Endothelial cell of umbilical vein (primary cell): ENCODE data around the gene KCNMB2. TPM values are rescaled to one million over a fixed set of nuclear protein-coding genes. Genes with fewer than 3 reads are reported as not detected.

Experiments used
- BruUV-seq: library from RNA; stranded (reverse); fragments of 400-500 nt; replicated peaks from 2 replicates; lab custom pipeline; 2021; lab: Mats Ljungman, UMichigan
- CTCF ChIA-PET: fragments of 300-600, 350-600 bp; sonication (Branson Sonifier 250); formaldehyde crosslinking; loops from one replicate; lab custom pipeline; 2021; ENCODE audit warnings: antibody characterized with exemption, inconsistent platforms; lab: Charles Lee
- POLR2A ChIA-PET: fragments of 300-600, 350-600 bp; sonication (Branson Sonifier 250); formaldehyde crosslinking; loops from one replicate; lab custom pipeline; 2021; ENCODE audit warnings: antibody characterized with exemption, inconsistent platforms; lab: Charles Lee
- DNase-seq: peaks from one replicate; pipeline ENCODE4 v3.0.0-alpha.2; 2011; ENCODE audit warnings: low read depth, low spot score
- FAIRE-seq: peaks from 2 replicates; lab custom pipeline; 2011; peaks lifted over from hg19 to GRCh38; lab: Jason Lieb, UNC
- H2AFZ ChIP-seq: 2 replicates; pipeline ENCODE4 v1.6.0; 2012; ENCODE audit warnings: low read depth, low read length, control low read depth, inconsistent platforms
- H3K27ac ChIP-seq: 2 replicates; pipeline ENCODE4 v1.5.1; 2011; ENCODE audit warnings: low read depth, mild to moderate bottlenecking, control low read depth, low read length, moderate library complexity; ENCODE audit not compliant: insufficient read depth
- H3K27me3 ChIP-seq, 2 experiments: 2 replicates each; pipeline versions ENCODE4 v1.6.0 to v1.6.1; 2011; ENCODE audit warnings: low read length in 2 of 2, mixed read lengths in 1 of 2; ENCODE audit not compliant: control insufficient read depth in 2 of 2, insufficient read depth in 2 of 2
- H3K36me3 ChIP-seq, 2 experiments: 2 replicates in 1 of 2; 3 replicates in 1 of 2; pipeline ENCODE4 v1.5.1; 2011; ENCODE audit warnings: low read length in 2 of 2, mild to moderate bottlenecking in 1 of 2, moderate library complexity in 1 of 2; ENCODE audit not compliant: control insufficient read depth in 2 of 2, insufficient read depth in 2 of 2; ENCODE audit errors: extremely low read depth in 1 of 2
- H3K4me1 ChIP-seq: 3 replicates; pipeline ENCODE4 v1.5.1; 2011; ENCODE audit warnings: mild to moderate bottlenecking, low read length; ENCODE audit not compliant: control insufficient read depth, insufficient read depth; ENCODE audit errors: extremely low read depth
- H3K4me2 ChIP-seq: 2 replicates; pipeline ENCODE4 v1.6.1; 2011; ENCODE audit warnings: low read length, control low read depth, mixed read lengths; ENCODE audit not compliant: insufficient read depth
- H3K4me3 ChIP-seq, 3 experiments: fragments of 200-600 bp in 1 of 3; sonication (generic), shearing (Covaris generic) in 1 of 3; replicated peaks in 1 of 3; 2 replicates each; pipeline ENCODE4 v1.5.1; 2011 to 2016; ENCODE audit warnings: control low read depth in 3 of 3, low read length in 3 of 3, mild to moderate bottlenecking in 2 of 3, inconsistent platforms in 1 of 3, low read depth in 1 of 3, moderate library complexity in 1 of 3; ENCODE audit not compliant: insufficient read depth in 1 of 3
- H3K79me2 ChIP-seq: 2 replicates; pipeline ENCODE4 v1.6.0; 2012; ENCODE audit warnings: low read length, inconsistent platforms; ENCODE audit not compliant: control insufficient read depth, insufficient read depth
- H3K9ac ChIP-seq: replicated peaks from 2 replicates; pipeline ENCODE3; 2011; ENCODE audit warnings: low read length, control low read depth; ENCODE audit not compliant: insufficient read depth; ENCODE audit errors: extremely low read depth
- H3K9me1 ChIP-seq: replicated peaks from 3 replicates; pipeline ENCODE4 v1.6.0; 2011; ENCODE audit warnings: mild to moderate bottlenecking, low read length; ENCODE audit not compliant: control insufficient read depth, insufficient read depth; ENCODE audit errors: extremely low read depth
- H3K9me3 ChIP-seq: replicated peaks from 2 replicates; pipeline ENCODE4 v1.5.1; 2012; ENCODE audit warnings: low read length, inconsistent platforms; ENCODE audit not compliant: control insufficient read depth, insufficient read depth
- H4K20me1 ChIP-seq: replicated peaks from 2 replicates; pipeline ENCODE3; 2011; ENCODE audit warnings: mild to moderate bottlenecking, low read length; ENCODE audit not compliant: control insufficient read depth, insufficient read depth; ENCODE audit errors: extremely low read depth
- CTCF ChIP-seq, 2 donors: IDR thresholded peaks; 1 replicate in 1 of 2; 2 replicates in 1 of 2; pipeline ENCODE4 v1.5.1; 2011; ENCODE audit warnings: low read length in 2 of 2, mild to moderate bottlenecking in 2 of 2, moderate library complexity in 2 of 2, control low read depth in 1 of 2, inconsistent platforms in 1 of 2, low read depth in 1 of 2; ENCODE audit not compliant: insufficient read depth in 1 of 2; ENCODE audit errors: extremely low read depth in 1 of 2
- EZH2 ChIP-seq: IDR thresholded peaks from 2 replicates; pipeline ENCODE4 v1.6.1; 2012; ENCODE audit warnings: borderline replicate concordance, low read depth, mild to moderate bottlenecking, moderate library complexity, low read length, inconsistent platforms; ENCODE audit not compliant: severe bottlenecking
- FOS ChIP-seq: IDR thresholded peaks from 2 replicates; pipeline ENCODE4 v1.6.1; 2011; ENCODE audit warnings: mild to moderate bottlenecking, low read length, moderate library complexity, borderline replicate concordance; ENCODE audit not compliant: insufficient read depth
- GATA2 ChIP-seq: IDR thresholded peaks from 2 replicates; pipeline ENCODE4 v1.7.0; 2011; ENCODE audit warnings: low read depth, mild to moderate bottlenecking, moderate library complexity, mixed read lengths, low read length; ENCODE audit not compliant: insufficient read length, insufficient read depth
- JUN ChIP-seq: IDR thresholded peaks from 2 replicates; pipeline ENCODE4 v1.6.1; 2011; ENCODE audit warnings: borderline replicate concordance, low read depth; ENCODE audit not compliant: insufficient read length, insufficient read depth
- MAX ChIP-seq: IDR thresholded peaks from 2 replicates; pipeline ENCODE4 v1.6.1; 2011; ENCODE audit not compliant: insufficient read depth, insufficient read length
- MYC ChIP-seq: IDR thresholded peaks from one replicate; pipeline ENCODE4 v1.6.1; 2011; ENCODE audit warnings: mild to moderate bottlenecking, low read depth, low read length
- POLR2A ChIP-seq: IDR thresholded peaks from 2 replicates; pipeline ENCODE4 v1.6.1; 2012; ENCODE audit warnings: low read depth, mild to moderate bottlenecking, control low read depth, low read length
- POLR2AphosphoS5 ChIP-seq: IDR thresholded peaks from 2 replicates; pipeline ENCODE4 v1.6.1; 2012; ENCODE audit warnings: low read depth, mild to moderate bottlenecking, control low read depth, low read length, moderate library complexity; ENCODE audit not compliant: insufficient read depth
- dilution Hi-C: fragments of 300-500 bp; cut with MboI; formaldehyde crosslinking; loops from one replicate; pipeline ENCODE4 v1.15.0; 2019; ENCODE audit warnings: low sequenced_read_pairs; ENCODE audit not compliant: extremely low pct_ligation_motif_present
- intact Hi-C: fragments of 100-400 bp; cut with micrococcal nuclease; formaldehyde crosslinking; loops from one replicate; pipeline ENCODE4 v1.10.0; 2022
- polyA plus RNA-seq, 4 experiments: library from polyadenylated mRNA; depleted of rRNA in 3 of 4; stranded (reverse) in 3 of 4; unstranded in 1 of 4; fragments of >200 nt; gene quantifications; 2 replicates each; pipeline versions ENCODE4 v1.2.1 to v1.2.3, GENCODE V29; 2011 to 2012; ENCODE audit warnings: missing spikeins in 1 of 4
- total RNA-seq: library from RNA; stranded (reverse); gene quantifications from 2 replicates; pipeline ENCODE4 v1.2.3, GENCODE V29; 2021

Gene KCNMB2
- total and polyA plus RNA-seq, 2 donors (not counting 3 experiments of a cell fraction or from before 2014, with no cell fraction given), result not detected

- no TSS peak for BruUV-seq
- dilution Hi-C loops, result no loop called here
Observed at GRCh38 chr3:178794711-178795110, 258.5 kb downstream of the KCNMB2 start.

GRCh38 chr3:178795349-178795748 is 259.1 kb downstream of the KCNMB2 start:
- DNase-seq (no peak), FAIRE-seq (no peak)
- no peaks in the 10 kb centered on the region for H4K20me1 ChIP-seq
- H3K9ac ChIP-seq, result no peak overlapping the region
- H3K27ac ChIP-seq, result no peak overlapping the region
- no peaks in the 10 kb centered on the region for H3K79me2 ChIP-seq
- CTCF ChIA-PET, result no interaction called here
- no peaks in the 10 kb centered on the region for H3K4me1 ChIP-seq
- no TSS peak for BruUV-seq
- no peak overlapping the region for H3K4me3 ChIP-seq
- no peak overlapping the region for H3K4me2 ChIP-seq
- dilution Hi-C loops (no loop called here), intact Hi-C loops (no loop called here)
- POLR2A ChIA-PET, result no interaction called here
- no peak overlapping the region for H2AFZ ChIP-seq
- no peaks in the 10 kb centered on the region for H3K27me3 ChIP-seq
- no peaks in the 10 kb centered on the region for H3K9me3 ChIP-seq
- no peak for TF ChIP-seq POLR2A
- TF ChIP-seq POLR2AphosphoS5, result no peak
- no peak for TF ChIP-seq JUN
- no peak for TF ChIP-seq MAX
- no peak for TF ChIP-seq CTCF (IDR thresholded peaks at IDR 0.05; ENCODE audit: extremely low read depth in 1 of 2, insufficient read depth in 1 of 2, low read depth in 1 of 2, low read length in 2 of 2)
- TF ChIP-seq GATA2, result no peak
- no peak for TF ChIP-seq EZH2
- no peak for TF ChIP-seq FOS
- TF ChIP-seq MYC, result no peak
- no peaks in the 10 kb centered on the region for H3K36me3 ChIP-seq
- H3K9me1 ChIP-seq, result no peaks in the 10 kb centered on the region

More at GRCh38 chr3:178794711-178795110, 258.5 kb downstream of the KCNMB2 start:
- H3K9me3 ChIP-seq, result no peaks in the 10 kb centered on the region
- no peaks in the 10 kb centered on the region for H3K27me3 ChIP-seq
- no peak overlapping the region for H3K4me3 ChIP-seq
- ChIA-PET CTCF (no interaction called here), POLR2A (no interaction called here)
- no peak overlapping the region for H3K27ac ChIP-seq
- no peak overlapping the region for H3K4me2 ChIP-seq
- TF ChIP-seq FOS, result no peak
- FAIRE-seq, result no peak
- no peak overlapping the region for H2AFZ ChIP-seq
- intact Hi-C loops, result no loop called here
- H3K9me1 ChIP-seq, result no peaks in the 10 kb centered on the region
- no peaks in the 10 kb centered on the region for H3K4me1 ChIP-seq
- H4K20me1 ChIP-seq, result no peaks in the 10 kb centered on the region
- H3K36me3 ChIP-seq, result no peaks in the 10 kb centered on the region
- H3K79me2 ChIP-seq, result no peaks in the 10 kb centered on the region
- DNase-seq, result no peak
- H3K9ac ChIP-seq, result no peak overlapping the region
